SU-DHL-6 (cell line): ENCODE data around the gene CAPN12.

Source experiments
- H2AFZ ChIP-seq: fragments of 200-600 bp; sonication (generic); 2 replicates; pipeline ENCODE4 v1.6.1; 2014; ENCODE audit warnings: low read depth, mild to moderate bottlenecking, moderate library complexity, mixed read lengths, antibody characterized with exemption, low read length; ENCODE audit not compliant: severe bottlenecking
- H3F3A ChIP-seq: fragments of 200-600 bp; shearing (Covaris generic); 2 replicates; pipeline ENCODE4 v1.6.0; 2016; ENCODE audit warnings: antibody characterized with exemption, mild to moderate bottlenecking; ENCODE audit not compliant: insufficient read depth
- H3K27ac ChIP-seq: fragments of 200-600 bp; sonication (generic); 2 replicates; pipeline ENCODE4 v1.5.1; 2016; ENCODE audit warnings: low read depth, mild to moderate bottlenecking, low read length, moderate library complexity, mixed read lengths
- H3K27me3 ChIP-seq: fragments of 200-600 bp; sonication (generic), shearing (Covaris generic); 2 replicates; pipeline ENCODE4 v1.6.0; 2014; ENCODE audit warnings: mild to moderate bottlenecking, low read length
- H3K36me3 ChIP-seq: fragments of 200-600 bp; sonication (generic); 2 replicates; pipeline ENCODE4 v1.6.1; 2014; ENCODE audit warnings: mild to moderate bottlenecking, low read length, mixed read lengths
- H3K4me2 ChIP-seq: fragments of 300-600, 200-600 bp; shearing (Covaris generic), sonication (generic); 2 replicates; pipeline ENCODE4 v1.6.0; 2014; ENCODE audit warnings: low read length, low read depth, mild to moderate bottlenecking; ENCODE audit not compliant: poor library complexity, severe bottlenecking
- H3K4me3 ChIP-seq: fragments of 200-600 bp; sonication (generic); 2 replicates; pipeline ENCODE4 v1.5.1; 2014; ENCODE audit warnings: antibody characterized with exemption, low read length, mild to moderate bottlenecking, mixed read lengths; ENCODE audit not compliant: insufficient read depth, poor library complexity, severe bottlenecking
- H3K79me2 ChIP-seq: fragments of 200-600 bp; sonication (generic); 2 replicates; pipeline ENCODE4 v1.6.1; 2014; ENCODE audit warnings: mild to moderate bottlenecking, low read length, moderate library complexity; ENCODE audit not compliant: insufficient read depth
- H3K9ac ChIP-seq: fragments of 200-600 bp; sonication (generic); 2 replicates; pipeline ENCODE4 v1.7.0; 2014; ENCODE audit warnings: mild to moderate bottlenecking, low read length
- H3K9me2 ChIP-seq: fragments of 200-600 bp; sonication (generic); replicated peaks from 2 replicates; pipeline ENCODE4 v1.6.1; 2014; ENCODE audit warnings: low read length; ENCODE audit not compliant: insufficient read depth
- H3K9me3 ChIP-seq: fragments of 200-600 bp; sonication (generic); 2 replicates; pipeline ENCODE4 v1.6.1; 2014; ENCODE audit warnings: low read length, mixed read lengths; ENCODE audit not compliant: insufficient read depth
- H4K20me1 ChIP-seq: fragments of 200-600 bp; sonication (generic); 2 replicates; pipeline ENCODE4 v1.6.1; 2014; ENCODE audit warnings: low read depth, mild to moderate bottlenecking, antibody characterized with exemption, low read length, moderate library complexity, mixed read lengths
- CTCF ChIP-seq: fragments of 200-600 bp; sonication (generic); IDR thresholded peaks from one replicate; pipeline ENCODE4 v1.5.1; 2017; ENCODE audit warnings: antibody characterized with exemption, mild to moderate bottlenecking, low read length, moderate library complexity; ENCODE audit not compliant: insufficient read depth, poor library complexity, severe bottlenecking
- EZH2phosphoT487 ChIP-seq: fragments of 200-600 bp; sonication (generic), shearing (Covaris generic); conservative IDR thresholded peaks from 2 replicates; pipeline ENCODE4 v1.6.1; 2018; ENCODE audit warnings: mild to moderate bottlenecking, antibody characterized with exemption, low read length, moderate library complexity, mixed read lengths

CAPN12 gene

GRCh38 chr19:38781058-38781457, 36.8 kb upstream of the CAPN12 start:
- H2AFZ ChIP-seq: no peak overlapping the region
- no peaks in the 10 kb centered on the region for H3K79me2 ChIP-seq
- H3K9me3 ChIP-seq: no peaks in the 10 kb centered on the region
- H3K9me2 ChIP-seq: no peaks in the 10 kb centered on the region
- no peaks in the 10 kb centered on the region for H3F3A ChIP-seq
- TF ChIP-seq CTCF (no peak), EZH2phosphoT487 (no peak)
- H3K9ac ChIP-seq: no peak overlapping the region
- H4K20me1 ChIP-seq: no peaks in the 10 kb centered on the region
- no peak overlapping the region for H3K4me3 ChIP-seq
- H3K27me3 ChIP-seq: no peaks in the 10 kb centered on the region
- no peak overlapping the region for H3K4me2 ChIP-seq
- no peak overlapping the region for H3K27ac ChIP-seq
- no peaks in the 10 kb centered on the region for H3K36me3 ChIP-seq

DNA sequence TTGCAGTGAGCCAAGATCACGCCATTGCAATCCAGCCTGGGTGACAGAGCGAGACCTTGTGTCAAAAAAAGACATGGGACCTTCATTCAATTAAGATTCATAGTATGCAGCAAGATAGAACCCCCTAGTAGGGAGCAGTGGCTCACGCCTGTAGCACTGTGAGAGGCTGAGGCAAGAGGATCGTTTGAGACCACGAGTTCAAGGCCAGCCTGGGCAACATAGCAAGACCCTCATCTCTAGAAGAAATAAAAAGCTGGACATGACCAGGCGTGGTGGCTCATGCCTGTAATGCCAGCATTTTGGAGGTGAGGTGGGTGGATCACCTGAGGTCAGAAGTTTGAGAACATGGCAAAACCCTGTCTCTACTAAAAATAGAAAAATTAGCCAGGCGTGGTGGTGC, 36.2 kb upstream of the CAPN12 start:
- no peak overlapping the region for H3K4me3 ChIP-seq
- no peaks in the 10 kb centered on the region for H3K9me2 ChIP-seq
- no peak overlapping the region for H3K4me2 ChIP-seq
- H3K9ac ChIP-seq: no peak overlapping the region
- H3K27ac ChIP-seq: no peak overlapping the region
- no peaks in the 10 kb centered on the region for H3K79me2 ChIP-seq
- TF ChIP-seq CTCF (no peak), EZH2phosphoT487 (no peak)
- H3K36me3 ChIP-seq: no peaks in the 10 kb centered on the region
- no peaks in the 10 kb centered on the region for H3F3A ChIP-seq
- no peaks in the 10 kb centered on the region for H3K27me3 ChIP-seq
- no peaks in the 10 kb centered on the region for H4K20me1 ChIP-seq
- no peaks in the 10 kb centered on the region for H3K9me3 ChIP-seq
- H2AFZ ChIP-seq: no peak overlapping the region

DNA sequence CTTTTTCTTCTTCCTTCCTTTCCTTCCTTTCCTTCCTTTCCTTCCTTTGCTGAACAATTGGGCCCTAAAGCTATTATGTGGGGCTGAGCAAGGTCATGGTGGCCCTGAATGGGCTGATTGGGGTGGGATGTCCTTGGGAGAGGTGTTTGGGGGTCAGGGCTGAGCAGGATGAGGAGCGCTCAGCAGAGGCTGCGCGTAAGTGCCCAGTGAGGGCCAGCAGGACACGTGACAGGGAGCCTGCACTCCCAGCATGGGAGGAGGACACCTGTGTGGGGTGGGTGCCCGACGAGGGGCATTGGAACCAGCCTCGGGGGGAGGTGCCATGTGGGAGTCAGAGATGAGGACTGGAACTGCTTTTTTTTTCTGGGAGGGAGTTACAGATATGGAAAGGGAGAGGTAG, 34.5 kb upstream of the CAPN12 start:
- H3K9me3 ChIP-seq: no peaks in the 10 kb centered on the region
- no peak overlapping the region for H3K4me2 ChIP-seq
- H3K27ac ChIP-seq: no peak overlapping the region
- no peak overlapping the region for H2AFZ ChIP-seq
- no peak for TF ChIP-seq EZH2phosphoT487
- no peaks in the 10 kb centered on the region for H3K27me3 ChIP-seq
- H3F3A ChIP-seq: no peaks in the 10 kb centered on the region
- H3K9ac ChIP-seq: no peak overlapping the region
- H4K20me1 ChIP-seq: no peaks in the 10 kb centered on the region
- H3K36me3 ChIP-seq: no peaks in the 10 kb centered on the region
- no peaks in the 10 kb centered on the region for H3K9me2 ChIP-seq
- no peak overlapping the region for H3K4me3 ChIP-seq
- no peaks in the 10 kb centered on the region for H3K79me2 ChIP-seq

- TF ChIP-seq CTCF (no peak), EZH2phosphoT487 (no peak)
- H3K9ac ChIP-seq: no peak overlapping the region
- no peaks in the 10 kb centered on the region for H3K27me3 ChIP-seq
- no peak overlapping the region for H3K27ac ChIP-seq
- H3K9me3 ChIP-seq: no peaks in the 10 kb centered on the region
- H3K79me2 ChIP-seq: no peaks in the 10 kb centered on the region
- no peaks in the 10 kb centered on the region for H4K20me1 ChIP-seq
- no peaks in the 10 kb centered on the region for H3K9me2 ChIP-seq
- no peaks in the 10 kb centered on the region for H3F3A ChIP-seq
- no peaks in the 10 kb centered on the region for H3K36me3 ChIP-seq
- H2AFZ ChIP-seq: no peak overlapping the region
- no peak overlapping the region for H3K4me2 ChIP-seq
- no peak overlapping the region for H3K4me3 ChIP-seq
Observed at GRCh38 chr19:38774181-38774950, 30.1 kb upstream of the CAPN12 start.
